SH-SY5Y (cell line): ENCODE data around the gene LTN1.

Experiments
- GATA2 ChIP-seq: IDR thresholded peaks from 2 replicates; pipeline ENCODE4 v1.6.1; 2011; ENCODE audit warnings: mild to moderate bottlenecking, low read depth, low read length
- GATA3 ChIP-seq: IDR thresholded peaks from 2 replicates; pipeline ENCODE4 v1.6.1; 2011; ENCODE audit warnings: low read depth, mild to moderate bottlenecking, low read length, moderate library complexity

DNA sequence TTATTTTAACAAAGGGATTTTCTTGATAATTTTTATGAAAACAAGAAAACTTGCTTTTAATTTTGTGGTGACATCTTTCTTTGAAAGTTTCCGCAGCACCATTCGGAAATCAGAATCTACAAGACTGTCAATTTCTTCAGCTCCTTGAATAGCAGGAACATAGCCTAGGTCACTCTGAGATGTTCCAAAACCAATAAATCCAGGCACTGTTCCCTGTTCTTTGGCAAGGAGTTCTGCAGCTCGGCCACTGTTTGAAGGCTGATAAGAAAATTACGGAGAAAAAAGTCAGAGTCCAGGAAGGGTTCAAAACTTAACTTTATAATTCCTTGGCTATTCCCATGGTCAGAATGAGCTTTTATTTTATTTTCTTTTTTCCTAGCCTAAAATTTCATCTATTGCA, 6.0 kb downstream of the LTN1 start:
- TF ChIP-seq GATA2 = no peak
- no peak for TF ChIP-seq GATA3
